Measurements from ENCODE around the gene DBNL. TPM values are rescaled to one million over a fixed set of nuclear protein-coding genes. Genes with fewer than 3 reads are reported as not detected.

DBNL gene
- total and polyA plus RNA-seq, 2 of the 13 experiments (the other 11 are each of a cell fraction or from before 2014, with no cell fraction given), result 20.8 to 35.1 TPM

DNA sequence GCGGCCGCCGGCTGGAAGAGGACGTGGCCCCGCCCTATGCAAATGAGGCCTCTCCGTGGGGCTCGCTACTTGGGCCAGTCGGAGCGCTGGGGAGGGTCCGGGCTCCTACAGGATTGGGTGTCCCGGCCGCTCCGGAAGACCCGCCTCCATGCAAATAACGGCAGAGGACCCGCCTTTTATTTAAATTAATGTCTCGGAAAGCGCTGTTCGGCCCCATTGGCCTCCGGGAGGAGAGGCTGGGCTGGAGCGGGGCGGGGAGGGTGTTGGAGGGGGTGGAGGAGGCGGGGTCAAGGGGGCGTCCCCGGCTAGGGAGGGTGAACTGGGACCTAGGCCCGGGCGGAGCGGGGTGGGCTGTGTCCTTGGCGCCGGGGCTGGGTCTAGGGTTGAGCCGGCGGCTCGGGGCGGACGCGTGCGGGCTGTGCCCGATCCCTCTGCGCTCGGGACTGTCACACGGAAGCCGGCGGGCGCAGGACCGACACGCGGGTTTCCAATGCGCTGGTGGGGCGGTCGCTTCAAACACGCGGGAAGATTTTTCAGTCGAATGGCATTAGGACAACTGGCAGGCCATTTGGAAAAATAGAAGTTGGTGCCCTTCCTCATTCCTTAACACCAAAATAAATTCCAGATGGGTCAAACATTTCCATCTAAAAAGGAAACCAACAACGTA, 38.2 kb downstream of the DBNL start:
- CTCF ChIA-PET (ENCODE audit: low intra/inter-chr PET ratio, low total read pairs), result no interaction called here
- Histone ChIP-seq H3K9ac (ENCODE audit: insufficient read depth, low read depth, low read length) (peak overlapping the region; percentile 62; the same call in 1 of the 2 replicates), H3K36me3 (replicated peaks in 1 of 2; ENCODE audit: control insufficient read depth in 1 of 2, insufficient read depth in 2 of 2, low read length in 2 of 2) (peaks cover 3 to 10% of the 10 kb centered on the region in 2 experiments; a peak in 3 of 5 replicates), H3K79me2 (ENCODE audit: insufficient read depth, low read length) (no peaks in the 10 kb centered on the region), H3K4me1 (ENCODE audit: insufficient read depth, low read length) (peaks cover 26% of the 10 kb centered on the region), H3K27me3 (ENCODE audit: control insufficient read depth in 1 of 2, insufficient read depth in 2 of 2, low read length in 2 of 2) (peaks cover 0 to 14% of the 10 kb centered on the region in 2 experiments; a peak in 2 of 5 replicates), H3K4me3 (replicated peaks in 1 of 3; ENCODE audit: insufficient read depth in 1 of 3, low read depth in 2 of 3, low read length in 3 of 3) (peak overlapping the region; percentile 55 to 73 (median 71); a peak in 5 of 6 replicates), H3K4me2 (ENCODE audit: low read depth, low read length) (peak overlapping the region; percentile 95), H3K27ac (ENCODE audit: extremely low read length, insufficient read depth, low read length) (peak overlapping the region; percentile 33), H3K9me3 (ENCODE audit: low read length) (no peaks in the 10 kb centered on the region), H2AFZ (ENCODE audit: low read length) (no peak overlapping the region), H4K20me1 (ENCODE audit: insufficient read depth, low read length) (no peaks in the 10 kb centered on the region)
- peak; percentile 97 for ATAC-seq
- no TSS peak for BruUV-seq (replicated peaks)
- intact Hi-C loops (cut with micrococcal nuclease; ENCODE audit: unreplicated experiment) (loop anchor here (2.0 kb wide), 1 partner anchor 40 kb away; the partner anchor contains the start of gene POLD2), in situ Hi-C loops (cut with HindIII; ENCODE audit: extremely low pct_ligation_motif_present, low pct_unique_long_range_greater_than_20kb) (no loop called here)
- POLR2A ChIA-PET, result no interaction called here
- WGBS (ENCODE audit: low lambda C conversion rate), result under 1% methylated on average over 17 of the region's 54 CpGs
- DNase-seq (ENCODE audit: low spot score), result peak; percentile 98
- peak; percentile 30 for FAIRE-seq
- TF ChIP-seq ZNF234 (CRISPR knock-in tag; conservative IDR thresholded peaks at IDR 0.05) (no peak), HNF1A (IDR thresholded peaks at IDR 0.05; ENCODE audit: low read depth) (no peak), HNF1A (CRISPR knock-in tag; IDR thresholded peaks at IDR 0.05; ENCODE audit: borderline replicate concordance) (no peak), ZBTB40 (IDR thresholded peaks at IDR 0.05) (no peak), ZBTB40 (CRISPR knock-in tag; IDR thresholded peaks at IDR 0.05) (0 out of 2 replicates have a peak, but pooled peaks have one; percentile 40), IRF9 (CRISPR knock-in tag; IDR thresholded peaks at IDR 0.05; ENCODE audit: borderline replicate concordance) (0 out of 2 replicates have a peak, but pooled peaks have one; percentile 8), ZNF576 (CRISPR knock-in tag; IDR thresholded peaks at IDR 0.05) (0 out of 2 replicates have a peak, but pooled peaks have one; percentile 3), TRIM24 (CRISPR knock-in tag; IDR thresholded peaks at IDR 0.05) (no peak)
